Upper lobe of right lung (tissue), 1 donor: ENCODE measurements around the gene USP21. TPM values are rescaled to one million over a fixed set of nuclear protein-coding genes. Genes with fewer than 3 reads are reported as not detected.

Experiments used
- ATAC-seq: fragments of 200-7000 bp; cut with Tn5 transposase; one replicate; pipeline ENCODE4 v1.9.1; 2020; ENCODE audit warnings: mild to moderate bottlenecking, moderate library complexity
- DNase-seq: peaks from one replicate; pipeline ENCODE4 v3.0.0-alpha.2; 2020
- H3K27ac ChIP-seq: fragments of 200-600 bp; one replicate; pipeline ENCODE4 v1.8.0; 2022
- H3K27me3 ChIP-seq: fragments of 200-600 bp; one replicate; pipeline ENCODE4 v1.8.0; 2022; ENCODE audit warnings: mild to moderate bottlenecking
- H3K36me3 ChIP-seq: fragments of 200-600 bp; one replicate; pipeline ENCODE4 v1.8.0; 2022
- H3K4me1 ChIP-seq: fragments of 200-600 bp; one replicate; pipeline ENCODE4 v1.8.0; 2022
- H3K4me3 ChIP-seq: fragments of 200-600 bp; one replicate; pipeline ENCODE4 v1.8.0; 2022; ENCODE audit warnings: mild to moderate bottlenecking
- H3K9me3 ChIP-seq: fragments of 200-600 bp; one replicate; pipeline ENCODE4 v1.8.0; 2022
- CTCF ChIP-seq: fragments of 200-600 bp; IDR thresholded peaks from one replicate; pipeline ENCODE4 v1.8.0; 2022; ENCODE audit warnings: antibody characterized with exemption
- intact Hi-C: fragments of 100-400 bp; cut with DNase I; formaldehyde crosslinking; loops from one replicate; pipeline ENCODE4 v1.11.0; 2022
- total RNA-seq: library from RNA; stranded (reverse); fragmentation: NEBNext Ultra II Directional; extraction: Animal tissue kit (Norgen Biotek cat#: 25700); gene quantifications from one replicate; pipeline ENCODE4 v1.2.1, GENCODE V29; 2021
- donor health status: DM: no; HTN: yes; CAD: no; lungs with severe emphysema.

The USP21 gene
- total RNA-seq, 1 donor from 2014 or later: 27.7 TPM

GRCh38 chr1:161172776-161173376, 13.6 kb downstream of the USP21 start:
- H3K36me3 ChIP-seq: peaks cover 70% of the 10 kb centered on the region
- H3K27ac ChIP-seq: no peak overlapping the region
- no peaks in the 10 kb centered on the region for H3K27me3 ChIP-seq
- H3K4me1 ChIP-seq: peaks cover 21% of the 10 kb centered on the region
- intact Hi-C loops: no loop called here
- H3K9me3 ChIP-seq: no peaks in the 10 kb centered on the region
- H3K4me3 ChIP-seq: no peak overlapping the region
- no peak for ATAC-seq
- TF ChIP-seq CTCF: no peak
- no peak for DNase-seq

- H3K27ac ChIP-seq: no peak overlapping the region
- no peak overlapping the region for H3K4me3 ChIP-seq
- no peak for TF ChIP-seq CTCF
- DNase-seq (no peak), ATAC-seq (no peak)
- intact Hi-C loops: no loop called here
- peaks cover 70% of the 10 kb centered on the region for H3K36me3 ChIP-seq
- H3K4me1 ChIP-seq: peaks cover 23% of the 10 kb centered on the region
- no peaks in the 10 kb centered on the region for H3K9me3 ChIP-seq
- H3K27me3 ChIP-seq: no peaks in the 10 kb centered on the region
Observed at GRCh38 chr1:161173711-161174110, 14.4 kb downstream of the USP21 start.

- DNase-seq (no peak), ATAC-seq (no peak)
- Histone ChIP-seq H3K27ac (no peak overlapping the region), H3K27me3 (no peaks in the 10 kb centered on the region), H3K9me3 (no peaks in the 10 kb centered on the region), H3K4me3 (no peak overlapping the region), H3K36me3 (peaks cover 60% of the 10 kb centered on the region), H3K4me1 (peaks cover 23% of the 10 kb centered on the region)
- TF ChIP-seq CTCF: no peak
- intact Hi-C loops: no loop called here
Observed at GRCh38 chr1:161174911-161175310, 15.6 kb downstream of the USP21 start.

GRCh38 chr1:161175771-161176453, 16.6 kb downstream of the USP21 start:
- H3K27ac ChIP-seq: peak overlapping the region; percentile 90
- TF ChIP-seq CTCF: no peak
- peaks cover 23% of the 10 kb centered on the region for H3K4me1 ChIP-seq
- H3K36me3 ChIP-seq: peaks cover 50% of the 10 kb centered on the region
- DNase-seq (no peak), ATAC-seq (no peak)
- H3K27me3 ChIP-seq: no peaks in the 10 kb centered on the region
- no peaks in the 10 kb centered on the region for H3K9me3 ChIP-seq
- intact Hi-C loops: no loop called here
- H3K4me3 ChIP-seq: peak overlapping the region; percentile 88

- peak; percentile 19 for ATAC-seq
- Histone ChIP-seq H3K9me3 (no peaks in the 10 kb centered on the region), H3K4me3 (peak overlapping the region; percentile 88), H3K27me3 (no peaks in the 10 kb centered on the region), H3K27ac (peak overlapping the region; percentile 90), H3K4me1 (peaks cover 23% of the 10 kb centered on the region), H3K36me3 (peaks cover 43% of the 10 kb centered on the region)
- TF ChIP-seq CTCF: no peak
- DNase-seq: no peak
- intact Hi-C loops: no loop called here
Observed at GRCh38 chr1:161176468-161177111, 17.3 kb downstream of the USP21 start.
